HUES48 (cell line): Measurements from ENCODE around the gene B4GALT5.
"Not testable (repeated sequence)": the region's sequence is repeated elsewhere in the genome, so short reads cannot be mapped to it uniquely, and the experiment has no call there.

Experiments
- H3K27ac ChIP-seq: one replicate; pipeline ENCODE4 v1.7.0; 2013; ENCODE audit warnings: low read depth, low read length, inconsistent platforms
- H3K27me3 ChIP-seq: 2 replicates; pipeline ENCODE4 v1.6.1; 2013; ENCODE audit warnings: mild to moderate bottlenecking, low read length; ENCODE audit not compliant: control insufficient read depth, insufficient read depth
- H3K36me3 ChIP-seq: 2 replicates; pipeline ENCODE4 v1.6.1; 2013; ENCODE audit warnings: low read length; ENCODE audit not compliant: control insufficient read depth, insufficient read depth
- H3K4me1 ChIP-seq: 2 replicates; pipeline ENCODE4 v1.6.1; 2013; ENCODE audit warnings: mild to moderate bottlenecking, low read length; ENCODE audit not compliant: control insufficient read depth, insufficient read depth
- H3K4me3 ChIP-seq: 2 replicates; pipeline ENCODE4 v1.5.1; 2013; ENCODE audit warnings: mild to moderate bottlenecking, low read depth, low read length
- H3K9ac ChIP-seq: 2 replicates; pipeline ENCODE4 v1.6.1; 2013; ENCODE audit warnings: mild to moderate bottlenecking, low read depth, low read length, moderate library complexity
- H3K9me3 ChIP-seq: 2 replicates; pipeline ENCODE4 v1.6.1; 2013; ENCODE audit warnings: low read length; ENCODE audit not compliant: control insufficient read depth, insufficient read depth

B4GALT5 gene

GRCh38 chr20:49620364-49621240 lies 93.1 kb downstream of the B4GALT5 start:
- no peak overlapping the region for H3K27ac ChIP-seq

GRCh38 chr20:49619113-49620048 lies 94.3 kb downstream of the B4GALT5 start:
- no peaks in the 10 kb centered on the region for H3K27me3 ChIP-seq
- no peak overlapping the region for H3K9ac ChIP-seq
- no peaks in the 10 kb centered on the region for H3K36me3 ChIP-seq
- no peaks in the 10 kb centered on the region for H3K4me1 ChIP-seq
- no peaks in the 10 kb centered on the region for H3K9me3 ChIP-seq
- H3K27ac ChIP-seq = no peak overlapping the region
- H3K4me3 ChIP-seq = no peak overlapping the region

More at GRCh38 chr20:49620364-49621240, 93.1 kb downstream of the B4GALT5 start:
- Histone ChIP-seq H3K36me3 (no peaks in the 10 kb centered on the region), H3K4me3 (no peak overlapping the region), H3K9ac (no peak overlapping the region), H3K4me1 (peaks cover 2% of the 10 kb centered on the region; the same call in 1 of the 2 replicates), H3K27me3 (no peaks in the 10 kb centered on the region), H3K9me3 (no peaks in the 10 kb centered on the region)

GRCh38 chr20:49618289-49618688 lies 95.4 kb downstream of the B4GALT5 start:
- Histone ChIP-seq H3K27me3 (no peaks in the 10 kb centered on the region), H3K9ac (no peak overlapping the region), H3K27ac (no peak overlapping the region), H3K36me3 (no peaks in the 10 kb centered on the region), H3K4me1 (no peaks in the 10 kb centered on the region), H3K4me3 (no peak overlapping the region), H3K9me3 (no peaks in the 10 kb centered on the region)

GRCh38 chr20:49617394-49617793 lies 96.3 kb downstream of the B4GALT5 start:
- H3K27me3 ChIP-seq, H3K36me3 ChIP-seq, H3K27ac ChIP-seq, H3K9ac ChIP-seq, H3K4me1 ChIP-seq, H3K4me3 ChIP-seq, H3K9me3 ChIP-seq: not testable (repeated sequence)

GRCh38 chr20:49616154-49617007 lies 97.3 kb downstream of the B4GALT5 start:
- Histone ChIP-seq H3K4me1 (no peaks in the 10 kb centered on the region), H3K4me3 (no peak overlapping the region), H3K9me3 (no peaks in the 10 kb centered on the region), H3K36me3 (no peaks in the 10 kb centered on the region), H3K9ac (no peak overlapping the region), H3K27ac (no peak overlapping the region), H3K27me3 (no peaks in the 10 kb centered on the region)

- Histone ChIP-seq H3K27ac (no peak overlapping the region), H3K36me3 (no peaks in the 10 kb centered on the region), H3K9me3 (no peaks in the 10 kb centered on the region), H3K9ac (no peak overlapping the region), H3K4me1 (no peaks in the 10 kb centered on the region), H3K4me3 (no peak overlapping the region), H3K27me3 (no peaks in the 10 kb centered on the region; the same call in 1 of the 2 replicates)
These were observed 98.1 kb downstream of the B4GALT5 start for GRCh38 chr20:49615401-49616153.

- not testable (repeated sequence) for H3K27ac ChIP-seq, H3K4me1 ChIP-seq
These were observed 98.7 kb downstream of the B4GALT5 start for GRCh38 chr20:49615051-49615400.

GRCh38 chr20:49614338-49615050 lies 99.2 kb downstream of the B4GALT5 start:
- Histone ChIP-seq H3K4me1 (no peaks in the 10 kb centered on the region), H3K4me3 (no peak overlapping the region), H3K27ac (no peak overlapping the region), H3K9ac (no peak overlapping the region), H3K27me3 (no peaks in the 10 kb centered on the region; the same call in 1 of the 2 replicates), H3K36me3 (no peaks in the 10 kb centered on the region), H3K9me3 (no peaks in the 10 kb centered on the region)

More at GRCh38 chr20:49615051-49615400, 98.7 kb downstream of the B4GALT5 start:
- not testable (repeated sequence) for H3K36me3 ChIP-seq, H3K27me3 ChIP-seq, H3K9ac ChIP-seq, H3K4me3 ChIP-seq, H3K9me3 ChIP-seq

GRCh38 chr20:49612127-49612738 lies 101.4 kb downstream of the B4GALT5 start:
- H3K4me1 ChIP-seq = no peaks in the 10 kb centered on the region
- no peak overlapping the region for H3K27ac ChIP-seq
- H3K36me3 ChIP-seq = no peaks in the 10 kb centered on the region

More at GRCh38 chr20:49612127-49612738, 101.4 kb downstream of the B4GALT5 start:
- Histone ChIP-seq H3K9ac (no peak overlapping the region), H3K27me3 (no peaks in the 10 kb centered on the region; the same call in 1 of the 2 replicates), H3K4me3 (no peak overlapping the region), H3K9me3 (no peaks in the 10 kb centered on the region)
